Measurements from ENCODE around the gene BACH2.
A peak's percentile ranks its signal among the peaks of the same experiment; 100 is the strongest.

Gene BACH2

DNA sequence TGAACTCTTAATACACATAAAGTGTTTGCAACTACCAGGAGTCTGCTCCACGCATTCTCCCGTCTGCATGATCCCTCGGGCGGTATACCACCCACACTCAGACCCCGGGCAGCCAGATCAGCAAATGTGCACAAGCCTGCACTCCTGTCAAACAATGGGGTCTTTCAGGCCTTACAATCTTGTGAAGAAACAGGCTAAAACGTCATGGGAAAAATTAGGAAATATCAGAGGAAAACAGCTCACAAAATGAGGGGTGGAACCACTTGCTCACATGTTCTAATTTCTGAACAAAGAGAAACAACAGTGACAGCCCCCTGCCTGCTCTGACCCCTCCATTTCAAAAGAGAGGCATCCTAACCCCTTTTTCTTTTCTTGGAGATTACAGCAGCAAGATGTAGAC is 69.4 kb downstream of the BACH2 start:
- Mint-ChIP-seq H3K36me3 (ENCODE audit: low read depth) (peaks cover 95% of the 10 kb centered on the region), H3K4me3 (no peak overlapping the region), H3K27me3 (no peaks in the 10 kb centered on the region), H3K27ac (peak overlapping the region; percentile 76), H3K4me1 (ENCODE audit: low read depth) (peaks cover 91% of the 10 kb centered on the region), H3K9me3 (peaks cover 18% of the 10 kb centered on the region)
- DNase-seq: no peak

DNA sequence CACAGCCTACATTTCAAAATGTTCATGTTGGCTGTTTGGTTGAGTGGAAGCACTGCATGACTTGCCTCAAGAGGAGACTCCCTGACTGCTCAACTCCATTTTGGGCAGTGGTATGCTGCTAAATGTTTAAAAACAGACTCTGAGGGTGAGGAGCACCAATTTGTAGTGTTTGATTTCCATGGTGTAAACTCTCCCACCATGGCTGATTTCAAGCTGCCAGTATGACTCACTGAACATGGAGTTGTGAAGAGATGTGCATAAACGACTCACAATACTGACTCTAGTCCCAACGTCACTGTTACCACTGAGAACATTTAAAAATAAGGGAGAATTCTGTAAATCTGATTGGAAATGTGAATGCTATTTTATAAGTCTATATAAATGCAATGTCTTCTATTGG is 70.4 kb downstream of the BACH2 start:
- Mint-ChIP-seq H3K9me3 (peaks cover 20% of the 10 kb centered on the region), H3K36me3 (ENCODE audit: low read depth) (peaks cover 93% of the 10 kb centered on the region), H3K27me3 (no peaks in the 10 kb centered on the region), H3K4me3 (no peak overlapping the region), H3K4me1 (ENCODE audit: low read depth) (peaks cover 85% of the 10 kb centered on the region), H3K27ac (peak overlapping the region; percentile 76)
- no peak for DNase-seq

GRCh38 chr6:90224196-90224595 is 72.4 kb downstream of the BACH2 start:
- no peaks in the 10 kb centered on the region for H3K27me3 Mint-ChIP-seq

DNA sequence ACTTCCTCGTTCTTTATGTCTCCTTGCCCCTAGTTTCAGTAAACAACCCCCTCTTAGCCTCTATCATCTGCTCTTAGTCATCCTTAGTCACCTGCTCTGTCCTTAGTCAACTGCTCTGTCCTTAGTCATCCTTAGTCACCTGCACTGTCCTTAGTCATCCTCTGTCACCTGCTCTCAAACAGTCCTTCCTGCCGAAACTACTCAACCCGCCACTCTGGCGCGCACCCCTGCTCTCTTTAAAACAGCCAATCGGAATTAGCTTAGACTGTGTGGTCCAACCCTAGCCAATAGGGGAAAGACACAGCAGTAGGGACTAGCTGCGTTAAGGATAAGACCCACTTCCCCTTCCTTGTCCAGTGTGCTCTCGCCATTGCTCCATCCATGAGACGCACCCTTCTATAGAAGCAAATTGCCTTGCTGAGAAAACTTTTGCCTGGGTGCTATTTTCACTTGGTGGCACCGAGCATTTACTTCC is 73.9 kb downstream of the BACH2 start:
- H3K4me3 Mint-ChIP-seq: no peak overlapping the region
- H3K9me3 Mint-ChIP-seq: peaks cover 20% of the 10 kb centered on the region
- peaks cover 53% of the 10 kb centered on the region for H3K4me1 Mint-ChIP-seq (ENCODE audit: low read depth)
- DNase-seq: peak; percentile 72
- peaks cover 63% of the 10 kb centered on the region for H3K36me3 Mint-ChIP-seq (ENCODE audit: low read depth)
- H3K27me3 Mint-ChIP-seq: no peaks in the 10 kb centered on the region
- peak overlapping the region; percentile 88 for H3K27ac Mint-ChIP-seq

More at GRCh38 chr6:90224196-90224595, 72.4 kb downstream of the BACH2 start:
- peaks cover 76% of the 10 kb centered on the region for H3K36me3 Mint-ChIP-seq (ENCODE audit: low read depth)
- peaks cover 20% of the 10 kb centered on the region for H3K9me3 Mint-ChIP-seq
- H3K4me1 Mint-ChIP-seq (ENCODE audit: low read depth): peaks cover 65% of the 10 kb centered on the region
- peak overlapping the region; percentile 88 for H3K27ac Mint-ChIP-seq
- no peak for DNase-seq
- no peak overlapping the region for H3K4me3 Mint-ChIP-seq

DNA sequence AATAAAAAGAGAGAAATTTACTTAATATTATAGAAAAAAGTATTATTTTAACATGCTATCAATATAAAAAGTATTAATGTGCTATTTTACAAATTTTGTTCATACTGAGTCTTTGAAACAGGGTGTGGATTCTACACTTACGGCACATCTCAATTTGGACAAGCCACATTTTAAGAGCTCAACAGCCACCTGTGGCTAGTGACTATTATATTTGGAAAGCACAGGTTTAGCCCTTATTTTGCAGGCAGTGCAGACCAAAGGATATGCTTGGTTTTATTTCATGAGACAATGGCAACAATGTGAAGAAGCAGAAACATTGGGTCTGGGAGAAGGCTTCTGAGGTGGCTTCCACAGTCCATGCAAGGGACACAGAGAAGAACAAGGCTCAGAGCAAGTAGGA is 74.6 kb downstream of the BACH2 start:
- Mint-ChIP-seq H3K27ac (peak overlapping the region; percentile 88), H3K4me1 (ENCODE audit: low read depth) (peaks cover 46% of the 10 kb centered on the region), H3K27me3 (no peaks in the 10 kb centered on the region)

DNA sequence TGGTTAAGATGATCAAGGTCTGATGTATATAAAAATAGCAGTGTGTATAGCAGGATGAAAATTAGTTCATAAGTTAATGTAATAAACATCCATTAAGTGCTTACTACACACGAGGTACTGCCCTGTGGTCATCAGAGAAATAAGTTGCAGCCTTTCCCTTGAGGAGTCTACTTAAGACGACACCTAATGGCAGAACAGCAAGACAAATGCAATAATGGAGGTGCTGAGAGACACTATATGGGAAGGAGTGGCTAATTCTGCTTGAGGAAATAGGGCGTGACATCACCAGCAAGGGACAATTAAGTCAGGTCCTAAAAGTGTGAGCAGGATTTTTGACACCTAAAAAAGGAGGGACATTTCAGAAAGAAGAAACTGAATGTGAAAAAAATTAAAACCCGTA is 75.2 kb downstream of the BACH2 start:
- Mint-ChIP-seq H3K36me3 (ENCODE audit: low read depth) (peaks cover 51% of the 10 kb centered on the region), H3K9me3 (peaks cover 20% of the 10 kb centered on the region), H3K4me3 (no peak overlapping the region), H3K27me3 (no peaks in the 10 kb centered on the region), H3K27ac (no peak overlapping the region), H3K4me1 (ENCODE audit: low read depth) (peaks cover 40% of the 10 kb centered on the region)
- DNase-seq: no peak

More for the DNA sequence above, 74.6 kb downstream of the BACH2 start:
- no peak for DNase-seq
- H3K36me3 Mint-ChIP-seq (ENCODE audit: low read depth): peaks cover 56% of the 10 kb centered on the region
- peaks cover 20% of the 10 kb centered on the region for H3K9me3 Mint-ChIP-seq
- no peak overlapping the region for H3K4me3 Mint-ChIP-seq

- no peak for DNase-seq
- H3K9me3 Mint-ChIP-seq: peaks cover 20% of the 10 kb centered on the region
- H3K4me3 Mint-ChIP-seq: no peak overlapping the region
- H3K27ac Mint-ChIP-seq: no peak overlapping the region
- H3K27me3 Mint-ChIP-seq: no peaks in the 10 kb centered on the region
- H3K4me1 Mint-ChIP-seq (ENCODE audit: low read depth): peaks cover 28% of the 10 kb centered on the region
- H3K36me3 Mint-ChIP-seq (ENCODE audit: low read depth): peaks cover 40% of the 10 kb centered on the region
Observed at GRCh38 chr6:90220273-90220672, 76.4 kb downstream of the BACH2 start.

GRCh38 chr6:90219209-90219985 is 77.2 kb downstream of the BACH2 start:
- Mint-ChIP-seq H3K36me3 (ENCODE audit: low read depth) (peaks cover 41% of the 10 kb centered on the region), H3K27ac (no peak overlapping the region), H3K27me3 (no peaks in the 10 kb centered on the region), H3K4me1 (ENCODE audit: low read depth) (peaks cover 22% of the 10 kb centered on the region), H3K4me3 (no peak overlapping the region), H3K9me3 (peaks cover 16% of the 10 kb centered on the region)
- DNase-seq: no peak

DNA sequence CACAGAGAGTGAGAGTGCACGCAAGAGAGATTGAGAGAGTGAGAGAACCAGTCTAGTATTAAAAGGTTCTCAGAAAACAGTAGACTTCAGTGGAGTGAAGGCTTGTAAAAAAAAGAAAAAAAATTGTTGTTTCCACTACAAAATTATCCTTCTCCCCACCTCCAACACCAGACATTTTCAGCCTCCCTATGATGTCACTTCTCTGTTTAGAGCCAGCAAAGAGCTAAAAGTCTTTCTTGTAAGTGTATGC is 77.8 kb downstream of the BACH2 start:
- Mint-ChIP-seq H3K4me1 (ENCODE audit: low read depth) (peaks cover 23% of the 10 kb centered on the region), H3K27ac (no peak overlapping the region), H3K27me3 (no peaks in the 10 kb centered on the region), H3K36me3 (ENCODE audit: low read depth) (peaks cover 41% of the 10 kb centered on the region), H3K9me3 (peaks cover 13% of the 10 kb centered on the region), H3K4me3 (no peak overlapping the region)
- no peak for DNase-seq

GRCh38 chr6:90217506-90218127 is 79.0 kb downstream of the BACH2 start:
- Mint-ChIP-seq H3K27me3 (no peaks in the 10 kb centered on the region), H3K4me3 (no peak overlapping the region), H3K4me1 (ENCODE audit: low read depth) (peaks cover 26% of the 10 kb centered on the region), H3K9me3 (peaks cover 5% of the 10 kb centered on the region), H3K27ac (no peak overlapping the region), H3K36me3 (ENCODE audit: low read depth) (peaks cover 40% of the 10 kb centered on the region)
- DNase-seq: no peak

DNA sequence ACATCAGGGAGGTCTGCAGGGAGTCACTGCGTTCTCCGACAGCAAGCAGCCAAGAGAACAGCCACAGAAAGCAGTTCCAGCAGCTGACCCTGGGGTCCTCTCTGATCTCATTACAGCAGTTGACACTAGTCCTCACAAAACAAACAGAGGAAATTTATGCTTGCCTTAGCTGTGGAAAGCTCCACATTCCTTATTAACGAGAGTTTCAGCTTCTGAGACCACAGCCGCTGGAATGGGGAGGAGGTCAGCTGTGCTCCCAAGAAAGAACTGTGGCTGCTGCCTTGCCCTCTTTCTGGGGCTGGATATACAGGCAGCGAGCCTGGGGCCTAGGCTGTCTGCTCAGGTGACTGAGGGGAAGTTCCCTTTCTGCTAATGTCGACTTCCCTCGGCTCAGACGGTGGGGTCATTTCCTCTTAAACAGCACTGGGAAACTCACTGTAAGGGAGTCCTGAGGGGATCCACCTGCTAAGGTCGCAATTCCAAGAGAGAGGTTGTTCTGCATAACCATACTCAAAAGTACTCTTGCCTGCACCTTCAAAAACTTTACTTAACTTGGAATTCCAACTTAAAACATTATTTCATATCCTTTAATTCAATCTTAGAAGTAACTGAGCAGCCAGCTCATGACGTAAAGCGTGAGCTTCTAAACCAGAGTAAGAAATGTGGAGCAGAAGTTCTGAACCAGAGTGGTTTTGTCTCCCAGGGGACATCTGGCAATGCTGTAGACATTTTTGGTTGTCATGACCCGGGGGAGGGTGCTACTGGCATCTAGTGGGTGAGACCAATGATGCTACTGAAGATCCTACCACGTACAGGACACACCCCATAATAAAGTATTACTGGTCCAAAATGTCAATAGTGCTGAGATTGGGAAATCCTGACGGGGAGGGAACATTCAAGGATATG is 80.3 kb downstream of the BACH2 start:
- H3K4me1 Mint-ChIP-seq (ENCODE audit: low read depth): peaks cover 32% of the 10 kb centered on the region
- peak overlapping the region; percentile 35 for H3K4me3 Mint-ChIP-seq
- peaks cover 41% of the 10 kb centered on the region for H3K36me3 Mint-ChIP-seq (ENCODE audit: low read depth)
- no peaks in the 10 kb centered on the region for H3K9me3 Mint-ChIP-seq
- H3K27ac Mint-ChIP-seq: no peak overlapping the region
- DNase-seq: no peak
- H3K27me3 Mint-ChIP-seq: no peaks in the 10 kb centered on the region

GRCh38 chr6:90214966-90215365 is 81.7 kb downstream of the BACH2 start:
- no peak overlapping the region for H3K4me3 Mint-ChIP-seq
- DNase-seq: no peak
- no peaks in the 10 kb centered on the region for H3K9me3 Mint-ChIP-seq
- H3K4me1 Mint-ChIP-seq (ENCODE audit: low read depth): peaks cover 44% of the 10 kb centered on the region
- H3K27me3 Mint-ChIP-seq: no peaks in the 10 kb centered on the region
- H3K36me3 Mint-ChIP-seq (ENCODE audit: low read depth): peaks cover 46% of the 10 kb centered on the region
- H3K27ac Mint-ChIP-seq: no peak overlapping the region

GRCh38 chr6:90214461-90214860 is 82.2 kb downstream of the BACH2 start:
- H3K4me1 Mint-ChIP-seq (ENCODE audit: low read depth): peaks cover 48% of the 10 kb centered on the region
- no peaks in the 10 kb centered on the region for H3K9me3 Mint-ChIP-seq
- H3K4me3 Mint-ChIP-seq: no peak overlapping the region
- no peaks in the 10 kb centered on the region for H3K27me3 Mint-ChIP-seq
- H3K27ac Mint-ChIP-seq: peak overlapping the region; percentile 51
- H3K36me3 Mint-ChIP-seq (ENCODE audit: low read depth): peaks cover 49% of the 10 kb centered on the region
- DNase-seq: no peak

- no peaks in the 10 kb centered on the region for H3K27me3 Mint-ChIP-seq
- H3K4me1 Mint-ChIP-seq (ENCODE audit: low read depth): peaks cover 66% of the 10 kb centered on the region
- no peak overlapping the region for H3K4me3 Mint-ChIP-seq
- peak overlapping the region; percentile 53 for H3K27ac Mint-ChIP-seq
- H3K36me3 Mint-ChIP-seq (ENCODE audit: low read depth): peaks cover 66% of the 10 kb centered on the region
- no peak for DNase-seq
- no peaks in the 10 kb centered on the region for H3K9me3 Mint-ChIP-seq
Observed at GRCh38 chr6:90212274-90212673, 84.4 kb downstream of the BACH2 start.

Measured in activated T-cell treated with anti-CD3 and anti-CD28 coated beads, Interleukin-2, amount 50 U/mL, for 24 hours (primary cell).